Stomach (tissue), 9 donors: ENCODE data around the gene TUT1. TPM values are rescaled to one million over a fixed set of nuclear protein-coding genes. Genes with fewer than 3 reads are reported as not detected.
"Not testable (repeated sequence)": the region's sequence is repeated elsewhere in the genome, so short reads cannot be mapped to it uniquely, and the experiment has no call there.

Source experiments
- DNase-seq, 2 donors: peaks; one replicate each; pipeline versions ENCODE4 v3.0.0 to v3.0.0-alpha.2; 2013 to 2019
- H3K27ac ChIP-seq, 5 donors: fragments of 200-600 bp in 4 of 5; sonication (generic) in 4 of 5; one replicate each; pipeline ENCODE4 v1.5.1; 2013 to 2019; ENCODE audit warnings: mild to moderate bottlenecking in 1 of 5, moderate library complexity in 1 of 5
- H3K27me3 ChIP-seq, 3 donors: fragments of 200-600 bp; sonication (generic); one replicate each; pipeline ENCODE4 v1.5.1; 2017 to 2019; ENCODE audit warnings: mixed run types in 1 of 3
- H3K36me3 ChIP-seq, 4 donors: fragments of 200-600 bp; sonication (generic); 1 replicate in 3 of 4; 2 replicates in 1 of 4; pipeline ENCODE4 v1.5.1; 2016 to 2019
- H3K4me1 ChIP-seq, 4 donors: fragments of 200-600 bp; sonication (generic); one replicate each; pipeline ENCODE4 v1.5.1; 2016 to 2019
- H3K4me3 ChIP-seq, 4 donors: fragments of 200-600 bp; sonication (generic) in 3 of 4; one replicate each; pipeline ENCODE4 v1.5.1; 2016 to 2019; ENCODE audit warnings: mild to moderate bottlenecking in 1 of 4
- H3K9me3 ChIP-seq, 4 donors: fragments of 200-600 bp; sonication (generic); one replicate each; pipeline ENCODE4 v1.5.1; 2016 to 2019
- CTCF ChIP-seq, 7 experiments: fragments of 450-650 bp in 4 of 7; fragments of 200-600 bp in 3 of 7; sonication (generic) in 3 of 7; IDR thresholded peaks; one replicate each; pipeline ENCODE4 v1.5.1; 2016 to 2019; ENCODE audit warnings: antibody characterized with exemption in 7 of 7, control low read depth in 2 of 7, mild to moderate bottlenecking in 1 of 7
- EP300 ChIP-seq: sonication (generic); formaldehyde crosslinking; IDR thresholded peaks from one replicate; pipeline ENCODE4 v1.6.1; 2017; ENCODE audit warnings: antibody characterized with exemption
- POLR2A ChIP-seq, 4 donors: fragments of 450-650 bp; IDR thresholded peaks; one replicate each; pipeline ENCODE4 v1.6.1; 2016; ENCODE audit warnings: antibody characterized with exemption in 4 of 4, control low read depth in 2 of 4, mild to moderate bottlenecking in 1 of 4, moderate library complexity in 1 of 4
- POLR2AphosphoS5 ChIP-seq, 3 donors: sonication (generic); formaldehyde crosslinking; IDR thresholded peaks; one replicate each; pipeline ENCODE4 v1.6.1; 2016; ENCODE audit warnings: antibody characterized with exemption in 3 of 3
- WGBS, 5 donors: extraction: QIAGEN DNeasy Blood & Tissue Kit in 3 of 5; methylation state at CpG; one replicate each; pipeline versions ENCODE4 v1.1.5 to v1.1.7; 2013 to 2018; 5-methylcytosine and 5-hydroxymethylcytosine counted together
- intact Hi-C: fragments of 100-400 bp; cut with DNase I; formaldehyde crosslinking; loops from one replicate; pipeline ENCODE4 v1.15.1; 2023; ENCODE audit warnings: low total_unique reads
- polyA plus RNA-seq, 3 donors: library from polyadenylated mRNA; stranded (reverse); fragments of 200-250 nt; gene quantifications; one replicate each; pipeline ENCODE4 v1.2.3, GENCODE V29; 2013
- total RNA-seq, 5 donors: library from RNA; depleted of rRNA; stranded (reverse); fragments of >200 nt; gene quantifications; one replicate each; pipeline versions ENCODE4 v1.1.0 to v1.2.3, GENCODE V29; 2014 to 2016
- donor health status: healthy with polysubstance abuse.
- donor health status: Bipolar disorder and iron deficiency.
- donor health status: healthy.

The TUT1 gene
- total and polyA plus RNA-seq, 8 donors = 6.1 to 36.2 (median 14.8) TPM

GRCh38 chr11:62567018-62567633, 24.2 kb downstream of the TUT1 start:
- intact Hi-C loops = no loop called here
- 59 to 84% (median 68%) methylated on average over 8 of the region's 8 CpGs for WGBS, 5 donors
- DNase-seq = no peak
- no peaks in the 10 kb centered on the region for H3K9me3 ChIP-seq
- no peak overlapping the region for H3K4me3 ChIP-seq
- H3K36me3 ChIP-seq = peaks cover 83 to 100% (median 98%) of the 10 kb centered on the region in 4 donors
- peak overlapping the region in 2 of 5 donors; percentile 1 to 4 for H3K27ac ChIP-seq
- no peak for TF ChIP-seq CTCF (IDR thresholded peaks at IDR 0.05)
- TF ChIP-seq POLR2A (IDR thresholded peaks at IDR 0.05) = no peak
- TF ChIP-seq POLR2AphosphoS5 (IDR thresholded peaks at IDR 0.05) = no peak
- no peaks in the 10 kb centered on the region for H3K27me3 ChIP-seq
- peaks cover 4 to 77% (median 38%) of the 10 kb centered on the region in 4 donors for H3K4me1 ChIP-seq

- DNase-seq = no peak
- Histone ChIP-seq H3K27ac (peak overlapping the region in 2 of 5 donors; percentile 26), H3K4me1 (peaks cover 6 to 76% (median 36%) of the 10 kb centered on the region in 4 donors), H3K4me3 (no peak overlapping the region), H3K9me3 (no peaks in the 10 kb centered on the region), H3K27me3 (no peaks in the 10 kb centered on the region), H3K36me3 (peaks cover 74 to 97% (median 95%) of the 10 kb centered on the region in 4 donors)
- intact Hi-C loops = no loop called here
- WGBS, 5 donors = 51 to 75% (median 54%) methylated on average over 8 of the region's 8 CpGs
- TF ChIP-seq POLR2A (IDR thresholded peaks at IDR 0.05) (no peak), EP300 (no peak), CTCF (IDR thresholded peaks at IDR 0.05) (no peak), POLR2AphosphoS5 (IDR thresholded peaks at IDR 0.05) (no peak)
These were observed 25.1 kb downstream of the TUT1 start for GRCh38 chr11:62566247-62566646.

- no peak overlapping the region for H3K4me3 ChIP-seq
- peaks cover 68 to 89% (median 86%) of the 10 kb centered on the region in 4 donors for H3K36me3 ChIP-seq
- no peaks in the 10 kb centered on the region for H3K9me3 ChIP-seq
- TF ChIP-seq POLR2AphosphoS5 (IDR thresholded peaks at IDR 0.05) (no peak), CTCF (IDR thresholded peaks at IDR 0.05) (no peak), POLR2A (IDR thresholded peaks at IDR 0.05) (no peak), EP300 (no peak)
- DNase-seq = no peak
- H3K27ac ChIP-seq = peak overlapping the region in 4 of 5 donors; percentile 26 to 49 (median 28)
- intact Hi-C loops = no loop called here
- 27 to 58% (median 49%) methylated on average over 5 of the region's 5 CpGs for WGBS, 5 donors
- no peaks in the 10 kb centered on the region for H3K27me3 ChIP-seq
- H3K4me1 ChIP-seq = peaks cover 16 to 76% (median 44%) of the 10 kb centered on the region in 4 donors
These were observed 26.1 kb downstream of the TUT1 start for GRCh38 chr11:62565100-62565802.

- intact Hi-C loops, H3K27me3 ChIP-seq, H3K4me3 ChIP-seq, DNase-seq, H3K9me3 ChIP-seq: not testable (repeated sequence)
- Histone ChIP-seq H3K36me3 (peaks cover 60 to 78% (median 75%) of the 10 kb centered on the region in 4 donors), H3K27ac (peak overlapping the region in 4 of 5 donors; percentile 81 to 97 (median 95)), H3K4me1 (peaks cover 31 to 86% (median 55%) of the 10 kb centered on the region in 4 donors)
- 40 to 58% (median 49%) methylated on average over 3 of the region's 3 CpGs for WGBS, 5 donors
These were observed 29.6 kb downstream of the TUT1 start for GRCh38 chr11:62561677-62562230.
